GM21786 (cell line): ENCODE measurements around the gene SERPINB5.

Experiments used
- ATAC-seq: cut with Tn5 transposase; IDR thresholded peaks from one replicate; pipeline ENCODE4 v1.9.1; 2021; ENCODE audit not compliant: unreplicated experiment

Gene SERPINB5

DNA sequence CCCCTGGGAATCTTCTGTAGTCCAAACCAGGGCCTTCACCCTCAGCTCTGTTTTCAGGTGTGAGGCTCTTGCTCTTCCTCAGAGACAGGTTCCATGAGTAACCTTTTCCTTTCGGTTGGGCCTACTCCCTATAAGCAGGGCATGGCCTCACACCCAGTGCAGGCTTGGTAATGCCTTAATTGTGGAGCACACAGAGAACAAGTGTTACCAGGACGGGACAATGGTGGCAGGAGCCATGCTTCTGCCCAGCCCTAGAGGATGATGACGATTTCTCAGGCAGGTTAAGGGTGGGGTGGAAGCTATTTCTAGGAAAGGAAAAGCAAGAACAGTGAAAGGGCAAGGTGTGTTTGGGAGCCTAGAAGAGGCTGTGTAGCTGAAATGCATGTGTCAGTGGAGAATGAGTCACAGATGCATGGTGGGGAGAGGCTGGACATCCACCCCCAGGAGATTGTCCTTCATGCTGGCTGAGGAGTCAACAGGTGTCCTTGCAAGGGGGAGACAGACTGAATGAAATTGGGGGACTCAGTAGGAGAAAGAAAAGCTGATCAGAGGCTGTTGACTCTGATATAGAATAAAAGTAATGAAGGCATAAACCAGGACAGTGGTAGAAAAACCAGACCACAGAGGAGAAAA, 43.4 kb downstream of the SERPINB5 start:
- no peak for ATAC-seq

DNA sequence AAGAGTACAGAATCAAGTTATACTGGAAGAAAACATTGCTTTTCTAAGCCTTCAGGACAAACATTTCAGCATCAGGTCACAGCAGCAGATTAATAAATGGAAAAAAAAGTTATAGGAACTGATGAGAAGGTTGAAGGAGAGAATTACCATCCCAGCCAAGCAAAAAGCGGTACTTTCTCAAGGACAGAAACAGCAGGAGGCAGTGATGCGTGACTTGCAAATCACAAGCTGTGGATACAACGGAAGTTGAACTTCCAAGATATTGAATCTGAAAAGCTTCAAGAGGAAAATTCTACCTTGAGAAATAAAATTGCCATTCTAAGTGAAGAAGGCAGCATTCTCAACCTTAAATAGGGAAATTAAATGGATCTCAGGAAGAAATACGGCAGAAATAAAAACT, 46.9 kb downstream of the SERPINB5 start:
- no peak for ATAC-seq

DNA sequence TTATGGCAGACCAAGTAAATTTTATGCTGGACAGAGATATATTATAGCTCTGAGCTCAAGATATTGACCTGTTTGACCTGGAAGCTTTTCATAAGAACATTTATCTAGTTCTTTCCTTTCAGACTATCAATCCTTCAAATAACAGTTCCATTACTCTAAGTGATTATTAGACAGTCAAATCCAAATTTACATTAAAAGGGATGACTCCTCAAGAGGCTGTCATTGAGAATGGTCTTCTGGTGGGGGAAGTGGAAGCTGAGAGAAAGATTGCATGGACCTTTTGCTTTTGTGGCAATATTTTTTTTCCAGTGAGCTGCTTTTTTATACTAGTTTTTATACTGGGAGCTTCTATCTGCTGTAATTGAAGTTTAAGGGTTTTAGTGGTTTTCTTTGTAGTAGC, 50.5 kb downstream of the SERPINB5 start:
- no peak for ATAC-seq

DNA sequence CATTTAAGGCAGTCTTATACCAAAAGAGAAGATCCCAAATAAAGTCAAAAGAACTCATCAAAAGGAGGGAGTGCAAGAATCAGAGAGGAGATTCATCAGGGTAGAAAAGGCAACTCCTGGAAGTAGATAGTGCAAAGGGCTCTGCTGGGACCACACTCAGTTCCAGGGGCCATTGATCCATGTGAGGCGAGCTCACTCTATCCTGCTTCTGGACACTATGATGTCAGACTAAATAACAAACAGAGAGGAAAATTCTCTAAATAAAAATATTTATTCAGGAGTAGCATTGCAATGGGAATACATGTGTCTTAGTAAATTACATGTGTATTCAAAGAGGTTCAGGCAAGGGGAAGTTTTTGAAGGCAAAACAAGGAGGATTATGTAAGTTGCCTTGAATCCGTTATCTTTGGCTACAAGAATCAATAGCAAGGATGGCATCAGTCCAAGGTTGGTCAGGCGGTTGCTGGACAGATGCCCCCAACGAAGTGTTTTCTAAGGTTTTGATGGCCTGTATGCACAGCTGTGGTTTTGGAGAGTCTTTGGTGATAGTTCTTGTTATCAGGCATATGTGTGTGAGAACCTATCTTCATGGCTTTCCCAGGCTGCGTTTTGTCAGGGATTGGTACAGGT, 52.2 kb downstream of the SERPINB5 start:
- ATAC-seq, result no peak

- ATAC-seq, result no peak
These were observed 55.7 kb downstream of the SERPINB5 start for GRCh38 chr18:63532471-63532870.

DNA sequence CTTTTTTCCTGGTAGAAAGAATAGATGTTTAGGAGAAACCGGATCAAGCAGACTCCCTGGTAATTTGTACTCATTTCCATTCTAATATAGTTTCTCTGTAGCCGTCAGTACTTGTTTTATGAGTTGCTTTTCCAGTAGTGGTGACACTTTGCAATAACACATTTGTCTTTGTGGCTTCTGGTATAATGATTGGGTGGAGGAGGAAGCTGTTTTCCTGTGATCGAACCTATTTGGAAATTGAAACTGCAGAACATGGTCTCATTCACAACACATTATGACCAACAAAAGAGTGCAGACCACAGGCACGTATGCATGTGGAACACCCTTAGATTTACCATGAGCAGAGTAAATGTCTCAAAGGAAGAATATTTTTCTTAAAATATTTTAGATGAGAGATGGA, 57.9 kb downstream of the SERPINB5 start:
- ATAC-seq, result no peak

DNA sequence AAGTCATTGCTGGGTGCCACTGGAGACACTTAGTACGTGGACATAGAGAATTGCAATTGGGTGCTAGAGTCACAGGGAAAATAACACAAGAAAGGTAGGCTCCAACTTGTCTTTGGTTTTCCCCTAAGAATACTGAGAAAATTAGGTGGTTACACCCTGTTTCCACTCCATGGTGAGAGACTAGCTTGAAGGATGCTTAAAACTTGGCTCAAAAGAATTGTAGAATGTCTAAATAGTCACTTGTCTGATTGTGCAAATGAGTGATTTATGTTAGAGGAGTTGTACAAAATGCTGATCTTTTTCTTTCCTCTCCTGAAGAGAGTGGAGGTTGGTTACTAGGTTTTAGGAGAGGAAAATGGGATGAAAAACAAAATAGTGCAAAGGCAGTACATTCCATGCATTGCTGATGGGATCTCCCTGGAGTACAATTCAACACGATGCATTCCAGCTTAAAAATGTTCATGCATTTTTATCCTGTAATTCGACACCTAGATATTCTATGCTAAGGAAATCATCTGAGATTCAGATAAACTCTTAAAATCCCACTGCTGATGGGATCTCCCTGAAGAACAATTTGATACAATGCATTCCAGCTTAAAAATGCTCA, 63.2 kb downstream of the SERPINB5 start:
- no peak for ATAC-seq

DNA sequence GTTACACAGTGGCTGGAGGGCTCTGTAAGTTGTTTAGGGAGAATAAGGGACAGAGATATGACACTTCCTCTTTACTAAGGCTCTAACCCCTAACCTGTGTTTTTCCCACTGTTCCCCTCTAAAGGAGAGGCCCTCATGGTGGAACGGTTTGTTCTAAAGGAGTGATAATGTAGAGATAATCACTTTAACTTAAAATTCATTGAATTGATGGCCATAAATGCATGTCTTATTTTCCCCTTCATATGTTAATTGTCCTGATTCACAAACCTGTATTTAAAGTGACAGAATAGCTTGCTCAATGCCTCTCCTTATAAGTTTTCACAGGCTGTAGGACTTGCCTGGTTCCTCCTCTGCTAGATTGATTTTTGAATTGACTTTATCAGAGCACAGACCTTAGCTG, 65.3 kb downstream of the SERPINB5 start, which contains the start of gene SERPINB12:
Gene SERPINB12, plus strand, starts transcription at position 301 of the 400 bp plus-strand sequence. CDS start 13,791 bp downstream, outside the sequence.
- no peak for ATAC-seq

GRCh38 chr18:63544017-63544416, 67.3 kb downstream of the SERPINB5 start:
- ATAC-seq, result no peak

- ATAC-seq, result no peak
These were observed 68.2 kb downstream of the SERPINB5 start for GRCh38 chr18:63545000-63545399.

GRCh38 chr18:63550068-63550467, 73.3 kb downstream of the SERPINB5 start:
- no peak for ATAC-seq

- no peak for ATAC-seq
These were observed 75.0 kb downstream of the SERPINB5 start for GRCh38 chr18:63551769-63552168.

DNA sequence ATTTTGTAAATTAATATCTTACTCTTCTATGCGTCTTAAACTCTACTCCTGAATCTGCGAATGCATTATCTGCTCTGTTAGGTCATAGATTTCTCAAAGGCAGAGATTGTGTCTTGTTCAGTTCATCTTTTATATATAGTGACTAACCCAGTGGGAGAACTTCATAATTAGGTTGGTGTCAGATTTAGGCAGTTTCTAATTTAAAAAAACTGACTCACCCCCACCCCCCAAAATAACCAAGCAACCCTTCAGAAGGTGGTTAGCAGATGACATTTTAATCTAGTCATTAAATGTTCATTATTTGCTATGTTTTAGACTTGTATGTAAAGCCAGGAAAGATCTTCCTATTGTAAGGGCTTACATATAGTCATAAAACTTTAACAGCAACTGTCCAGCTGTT, 75.8 kb downstream of the SERPINB5 start:
- no peak for ATAC-seq

DNA sequence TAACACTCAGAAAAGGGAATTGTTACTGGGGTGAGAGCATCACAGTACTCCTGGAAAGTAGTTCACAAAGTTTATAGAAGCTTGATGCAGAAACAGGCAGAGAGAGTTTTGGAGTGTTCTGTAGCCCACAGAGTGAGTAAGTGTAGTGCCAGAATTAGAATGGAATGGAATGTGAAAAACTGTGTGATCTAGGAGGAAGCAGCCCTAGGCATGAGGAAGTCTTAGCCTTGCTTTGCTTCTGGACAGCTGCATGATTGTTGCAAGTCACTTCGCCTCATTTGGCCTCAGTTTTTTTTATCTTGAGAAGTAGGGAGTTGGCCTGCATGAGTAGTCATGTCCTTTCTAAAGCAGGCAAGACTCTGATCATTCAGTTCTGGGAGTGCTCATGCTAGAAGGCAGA, 76.3 kb downstream of the SERPINB5 start:
- ATAC-seq, result no peak
